Prostate gland (tissue), 2 donors: ENCODE measurements around the gene PC. TPM values are rescaled to one million over a fixed set of nuclear protein-coding genes. Genes with fewer than 3 reads are reported as not detected.

ENCODE experiments used
- DNase-seq: peaks from one replicate; pipeline ENCODE4 v3.0.0-alpha.2; 2019; ENCODE audit warnings: low spot score
- H3K27ac ChIP-seq, 2 donors: fragments of 200-600 bp; sonication (generic); 2 replicates each; pipeline ENCODE4 v1.5.1; 2017 to 2019
- H3K27me3 ChIP-seq: fragments of 200-600 bp; sonication (generic); replicated peaks from 2 replicates; pipeline ENCODE4 v1.5.1; 2019; ENCODE audit not compliant: insufficient read depth
- H3K36me3 ChIP-seq, 2 donors: fragments of 200-600 bp; sonication (generic); 1 replicate in 1 of 2; 2 replicates in 1 of 2; pipeline versions ENCODE4 v1.5.1 to v1.8.1; 2017 to 2019
- H3K4me1 ChIP-seq: fragments of 200-600 bp; sonication (generic); replicated peaks from 2 replicates; pipeline ENCODE4 v1.5.1; 2019
- H3K4me3 ChIP-seq, 2 donors: fragments of 200-600 bp; sonication (generic); 2 replicates each; pipeline ENCODE4 v1.5.1; 2017 to 2019
- H3K9me3 ChIP-seq: fragments of 200-600 bp; sonication (generic); 2 replicates; pipeline ENCODE4 v1.5.1; 2017
- CTCF ChIP-seq, 4 experiments: fragments of 200-600 bp in 2 of 4; fragments of 450-650 bp in 2 of 4; sonication (generic) in 2 of 4; IDR thresholded peaks; 1 replicate in 3 of 4; 2 replicates in 1 of 4; pipeline ENCODE4 v1.5.1; 2016 to 2019; ENCODE audit warnings: antibody characterized with exemption in 4 of 4, mild to moderate bottlenecking in 2 of 4, moderate library complexity in 2 of 4
- POLR2A ChIP-seq: fragments of 450-650 bp; IDR thresholded peaks from one replicate; pipeline ENCODE4 v1.6.1; 2016; ENCODE audit warnings: antibody characterized with exemption, mild to moderate bottlenecking
- POLR2AphosphoS5 ChIP-seq: sonication (generic); formaldehyde crosslinking; IDR thresholded peaks from one replicate; pipeline ENCODE4 v1.6.1; 2017; ENCODE audit warnings: antibody characterized with exemption
- WGBS: methylation state at CpG from one replicate; pipeline ENCODE4 v1.1.5; 2018; 5-methylcytosine and 5-hydroxymethylcytosine counted together
- intact Hi-C: fragments of 100-400 bp; cut with DNase I; formaldehyde crosslinking; loops from one replicate; pipeline ENCODE4 v1.14.2; 2022
- total RNA-seq, 2 donors: library from RNA; depleted of rRNA; stranded (reverse); fragments of >200 nt; gene quantifications; one replicate each; pipeline ENCODE4 v1.1.0, GENCODE V29; 2016

PC gene
- total RNA-seq, 2 donors from 2014 or later: 42.8 to 43.4 TPM

- WGBS: 97% methylated on average over 11 of the region's 11 CpGs
- Histone ChIP-seq H3K27ac (no peak overlapping the region), H3K27me3 (no peaks in the 10 kb centered on the region), H3K36me3 (no peaks in the 10 kb centered on the region), H3K9me3 (no peaks in the 10 kb centered on the region), H3K4me3 (no peak overlapping the region), H3K4me1 (no peaks in the 10 kb centered on the region)
- DNase-seq: no peak
- no peak for TF ChIP-seq CTCF (IDR thresholded peaks at IDR 0.05)
- TF ChIP-seq POLR2A: no peak
- TF ChIP-seq POLR2AphosphoS5: no peak
- intact Hi-C loops: no loop called here
Observed at GRCh38 chr11:66862559-66863037, 95.6 kb downstream of the PC start.

- H3K4me1 ChIP-seq: no peaks in the 10 kb centered on the region
- no peak overlapping the region for H3K27ac ChIP-seq
- no peaks in the 10 kb centered on the region for H3K36me3 ChIP-seq
- no peaks in the 10 kb centered on the region for H3K9me3 ChIP-seq
- TF ChIP-seq POLR2AphosphoS5 (no peak), POLR2A (no peak), CTCF (IDR thresholded peaks at IDR 0.05) (no peak)
- no peak for DNase-seq
- no peaks in the 10 kb centered on the region for H3K27me3 ChIP-seq
- WGBS: 91% methylated on average over 30 of the region's 30 CpGs
- intact Hi-C loops: no loop called here
- H3K4me3 ChIP-seq: no peak overlapping the region
Observed at GRCh38 chr11:66861774-66862558, 96.2 kb downstream of the PC start.

GRCh38 chr11:66861038-66861773 is 97.0 kb downstream of the PC start:
- TF ChIP-seq CTCF (IDR thresholded peaks at IDR 0.05): no peak
- no peak for TF ChIP-seq POLR2A
- TF ChIP-seq POLR2AphosphoS5: no peak
- no peaks in the 10 kb centered on the region for H3K4me1 ChIP-seq
- DNase-seq: no peak
- H3K9me3 ChIP-seq: no peaks in the 10 kb centered on the region
- H3K36me3 ChIP-seq: no peaks in the 10 kb centered on the region
- WGBS: 91% methylated on average over 32 of the region's 32 CpGs
- no peak overlapping the region for H3K4me3 ChIP-seq
- intact Hi-C loops: no loop called here
- no peaks in the 10 kb centered on the region for H3K27me3 ChIP-seq
- H3K27ac ChIP-seq: no peak overlapping the region

GRCh38 chr11:66860449-66860831 is 97.7 kb downstream of the PC start:
- H3K4me1 ChIP-seq: no peaks in the 10 kb centered on the region
- H3K36me3 ChIP-seq: no peaks in the 10 kb centered on the region
- no peak overlapping the region for H3K27ac ChIP-seq
- WGBS: 80% methylated on average over 14 of the region's 18 CpGs
- TF ChIP-seq POLR2AphosphoS5 (no peak), CTCF (IDR thresholded peaks at IDR 0.05) (no peak), POLR2A (no peak)
- no peak for DNase-seq
- intact Hi-C loops: no loop called here
- no peaks in the 10 kb centered on the region for H3K27me3 ChIP-seq
- H3K9me3 ChIP-seq: no peaks in the 10 kb centered on the region
- H3K4me3 ChIP-seq: no peak overlapping the region
